ENCODE measurements around the gene ADARB2. TPM values are rescaled to one million over a fixed set of nuclear protein-coding genes. Genes with fewer than 3 reads are reported as not detected.
"Not testable (repeated sequence)": the region's sequence is repeated elsewhere in the genome, so short reads cannot be mapped to it uniquely, and the experiment has no call there.

The ADARB2 gene
- total RNA-seq, 4 donors from 2014 or later: 2.3 to 3.7 (median 2.6) TPM

DNA sequence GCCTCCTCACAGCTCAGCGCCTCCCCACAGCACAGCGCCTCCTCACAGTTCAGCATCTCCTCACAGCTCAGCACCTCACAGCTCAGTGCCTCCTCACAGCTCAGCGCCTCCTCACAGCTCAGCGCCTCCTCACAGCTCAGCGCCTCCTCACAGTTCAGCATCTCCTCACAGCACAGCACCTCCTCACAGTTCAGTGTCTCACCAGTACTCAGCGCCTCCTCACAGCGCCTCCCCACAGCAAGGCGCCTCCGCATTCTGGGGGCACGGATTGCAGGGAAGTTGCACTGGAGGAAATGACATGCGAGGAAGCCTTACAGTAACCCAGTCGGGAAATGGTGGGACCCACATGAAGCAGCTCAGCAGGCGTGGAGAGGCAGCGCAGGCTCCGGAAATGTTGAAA lies 409.6 kb downstream of the ADARB2 start:
- no peaks in the 10 kb centered on the region for H3K36me3 ChIP-seq
- no peak for DNase-seq (ENCODE audit: extremely low spot score)
- no peak overlapping the region for H3K4me3 ChIP-seq

GRCh38 chr10:1326514-1326913 lies 410.8 kb downstream of the ADARB2 start:
- H3K4me3 ChIP-seq; H3K4me1 ChIP-seq; H3K27me3 ChIP-seq; H3K36me3 ChIP-seq; intact Hi-C loops (cut with DNase I); DNase-seq (ENCODE audit: extremely low spot score); H3K9me3 ChIP-seq; H3K27ac ChIP-seq (replicated peaks in 1 of 4): not testable (repeated sequence)
- WGBS: 89% methylated on average over 9 of the region's 20 CpGs

More for the DNA sequence above, 409.6 kb downstream of the ADARB2 start:
- Histone ChIP-seq H3K4me1 (no peaks in the 10 kb centered on the region), H3K27me3 (peaks cover 0 to 8% (median 0%) of the 10 kb centered on the region in 4 donors), H3K27ac (replicated peaks in 1 of 4) (no peak overlapping the region), H3K9me3 (no peaks in the 10 kb centered on the region)
- TF ChIP-seq POLR2AphosphoS5 (IDR thresholded peaks at IDR 0.05) (no peak), POLR2A (IDR thresholded peaks at IDR 0.05; ENCODE audit: low read depth) (no peak), EP300 (IDR thresholded peaks at IDR 0.05) (no peak)
- TF ChIP-seq, protein P1, sequence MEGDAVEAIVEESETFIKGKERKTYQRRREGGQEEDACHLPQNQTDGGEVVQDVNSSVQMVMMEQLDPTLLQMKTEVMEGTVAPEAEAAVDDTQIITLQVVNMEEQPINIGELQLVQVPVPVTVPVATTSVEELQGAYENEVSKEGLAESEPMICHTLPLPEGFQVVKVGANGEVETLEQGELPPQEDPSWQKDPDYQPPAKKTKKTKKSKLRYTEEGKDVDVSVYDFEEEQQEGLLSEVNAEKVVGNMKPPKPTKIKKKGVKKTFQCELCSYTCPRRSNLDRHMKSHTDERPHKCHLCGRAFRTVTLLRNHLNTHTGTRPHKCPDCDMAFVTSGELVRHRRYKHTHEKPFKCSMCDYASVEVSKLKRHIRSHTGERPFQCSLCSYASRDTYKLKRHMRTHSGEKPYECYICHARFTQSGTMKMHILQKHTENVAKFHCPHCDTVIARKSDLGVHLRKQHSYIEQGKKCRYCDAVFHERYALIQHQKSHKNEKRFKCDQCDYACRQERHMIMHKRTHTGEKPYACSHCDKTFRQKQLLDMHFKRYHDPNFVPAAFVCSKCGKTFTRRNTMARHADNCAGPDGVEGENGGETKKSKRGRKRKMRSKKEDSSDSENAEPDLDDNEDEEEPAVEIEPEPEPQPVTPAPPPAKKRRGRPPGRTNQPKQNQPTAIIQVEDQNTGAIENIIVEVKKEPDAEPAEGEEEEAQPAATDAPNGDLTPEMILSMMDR (IDR thresholded peaks at IDR 0.05): no peak
- 91% methylated on average over 15 of the region's 15 CpGs for WGBS
- intact Hi-C loops (cut with DNase I): no loop called here

DNA sequence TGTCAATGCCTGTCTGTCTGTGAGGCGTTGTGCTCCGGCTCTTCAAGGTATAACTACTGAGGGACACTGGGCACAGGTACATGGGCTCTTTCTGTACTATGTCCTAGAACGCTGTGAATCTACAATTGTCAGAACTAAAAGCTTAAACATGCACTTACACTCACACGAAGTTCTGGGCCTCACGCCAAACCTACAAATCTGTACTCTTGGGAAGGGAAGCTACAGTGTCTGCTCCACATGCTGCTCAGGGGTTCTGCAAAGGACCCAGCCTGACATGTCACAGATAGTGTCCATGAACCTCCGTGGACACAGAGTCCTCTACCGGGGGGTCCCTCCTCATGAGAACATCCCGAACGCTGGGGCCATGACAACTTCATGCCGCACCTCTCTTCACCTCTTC lies 412.4 kb downstream of the ADARB2 start:
- H3K27ac ChIP-seq (replicated peaks in 1 of 4): no peak overlapping the region
- no peak for DNase-seq (ENCODE audit: extremely low spot score)
- peaks cover 0 to 11% (median 0%) of the 10 kb centered on the region in 4 donors for H3K27me3 ChIP-seq
- intact Hi-C loops (cut with DNase I): no loop called here
- TF ChIP-seq POLR2AphosphoS5 (IDR thresholded peaks at IDR 0.05): no peak
- H3K4me3 ChIP-seq: no peak overlapping the region
- no peaks in the 10 kb centered on the region for H3K36me3 ChIP-seq
- H3K9me3 ChIP-seq: no peaks in the 10 kb centered on the region
- WGBS: 48% methylated on average over 6 of the region's 10 CpGs
- H3K4me1 ChIP-seq: no peaks in the 10 kb centered on the region

DNA sequence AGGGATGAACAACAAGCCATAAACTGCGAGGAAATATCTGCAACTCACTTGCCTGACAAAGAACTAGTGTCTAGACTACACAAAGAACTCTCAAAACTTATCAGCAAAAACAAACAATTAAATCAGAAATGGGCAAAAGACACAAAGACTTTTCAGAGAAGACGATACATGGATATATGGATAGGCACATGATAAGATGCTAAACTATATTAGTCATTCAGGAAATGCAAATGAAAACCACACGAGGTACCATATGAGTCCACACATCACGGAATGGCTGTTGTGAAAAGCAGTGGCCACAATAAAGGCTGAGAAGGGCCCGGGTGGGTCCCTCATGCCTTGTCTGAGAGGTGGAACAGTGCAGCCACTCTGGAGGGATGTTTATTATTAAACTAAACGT lies 413.4 kb downstream of the ADARB2 start:
- H3K4me1 ChIP-seq: no peaks in the 10 kb centered on the region
- no peaks in the 10 kb centered on the region for H3K36me3 ChIP-seq
- DNase-seq (ENCODE audit: extremely low spot score): no peak
- TF ChIP-seq, protein P1 (IDR thresholded peaks at IDR 0.05): no peak
- TF ChIP-seq POLR2A (IDR thresholded peaks at IDR 0.05; ENCODE audit: low read depth) (no peak), EP300 (IDR thresholded peaks at IDR 0.05) (no peak), POLR2AphosphoS5 (IDR thresholded peaks at IDR 0.05) (no peak)
- H3K9me3 ChIP-seq: no peaks in the 10 kb centered on the region
- H3K27ac ChIP-seq (replicated peaks in 1 of 4): no peak overlapping the region
- H3K27me3 ChIP-seq: peaks cover 0 to 11% (median 0%) of the 10 kb centered on the region in 4 donors
- WGBS: 73% methylated on average over 6 of the region's 6 CpGs
- intact Hi-C loops (cut with DNase I): no loop called here
- H3K4me3 ChIP-seq: no peak overlapping the region

- DNase-seq (ENCODE audit: extremely low spot score): no peak
- Histone ChIP-seq H3K27ac (replicated peaks in 1 of 4) (no peak overlapping the region), H3K27me3 (peaks cover 0 to 14% (median 0%) of the 10 kb centered on the region in 4 donors), H3K36me3 (no peaks in the 10 kb centered on the region), H3K4me3 (no peak overlapping the region), H3K9me3 (no peaks in the 10 kb centered on the region), H3K4me1 (no peaks in the 10 kb centered on the region)
- WGBS: 58% methylated on average over 3 of the region's 3 CpGs
- intact Hi-C loops (cut with DNase I): no loop called here
- TF ChIP-seq, protein P1 (IDR thresholded peaks at IDR 0.05): no peak
- no peak for TF ChIP-seq POLR2A (IDR thresholded peaks at IDR 0.05; ENCODE audit: low read depth)
- no peak for TF ChIP-seq EP300 (IDR thresholded peaks at IDR 0.05)
- no peak for TF ChIP-seq POLR2AphosphoS5 (IDR thresholded peaks at IDR 0.05)
Measured at GRCh38 chr10:1320739-1321320, 416.5 kb downstream of the ADARB2 start.

- no peak for DNase-seq (ENCODE audit: extremely low spot score)
- no peak overlapping the region for H3K27ac ChIP-seq (replicated peaks in 1 of 4)
- no peak overlapping the region for H3K4me3 ChIP-seq
- H3K36me3 ChIP-seq: no peaks in the 10 kb centered on the region
- TF ChIP-seq, protein P1 (IDR thresholded peaks at IDR 0.05): no peak
- TF ChIP-seq EP300 (IDR thresholded peaks at IDR 0.05) (no peak), POLR2AphosphoS5 (IDR thresholded peaks at IDR 0.05) (no peak)
- WGBS: 53% methylated on average over 8 of the region's 8 CpGs
- H3K9me3 ChIP-seq: no peaks in the 10 kb centered on the region
- intact Hi-C loops (cut with DNase I): no loop called here
- peaks cover 0 to 15% (median 0%) of the 10 kb centered on the region in 4 donors for H3K27me3 ChIP-seq
- H3K4me1 ChIP-seq: no peaks in the 10 kb centered on the region
Measured at GRCh38 chr10:1316809-1317143, 420.5 kb downstream of the ADARB2 start.

Measured in esophagus muscularis mucosa (tissue), 4 donors.